Activated B cell treated with CpG ODN at 0.5 μM for 24 hours (primary cell): ENCODE results near the gene PANX1. TPM values are rescaled to one million over a fixed set of nuclear protein-coding genes. Genes with fewer than 3 reads are reported as not detected.

Experiments used
- ATAC-seq: fragments of 200-7000 bp; cut with Tn5 transposase; one replicate; pipeline ENCODE4 v1.10.0; 2021; ENCODE audit warnings: low read depth, mild to moderate bottlenecking, moderate library complexity
- CTCF ChIA-PET: fragments of 350-600 bp; sonication (Branson Sonifier 250); formaldehyde crosslinking; loops from one replicate; lab custom pipeline; 2021; ENCODE audit warnings: antibody characterized with exemption; lab: Charles Lee
- POLR2A ChIA-PET: fragments of 350-600 bp; sonication (Branson Sonifier 250); formaldehyde crosslinking; loops from one replicate; lab custom pipeline; 2021; ENCODE audit warnings: antibody characterized with exemption; lab: Charles Lee
- DNase-seq: peaks from one replicate; pipeline ENCODE4 v3.0.0; 2022
- H3K27ac Mint-ChIP-seq: one replicate; pipeline ENCODE4 v1.8.0; 2020; ENCODE audit warnings: mixed read lengths
- H3K27me3 Mint-ChIP-seq: one replicate; pipeline ENCODE4 v1.8.0; 2021; ENCODE audit warnings: mixed read lengths
- H3K36me3 Mint-ChIP-seq: one replicate; pipeline ENCODE4 v1.8.0; 2021; ENCODE audit warnings: low read depth, mixed read lengths
- H3K4me1 Mint-ChIP-seq: one replicate; pipeline ENCODE4 v1.8.0; 2021; ENCODE audit warnings: mixed read lengths
- H3K4me3 Mint-ChIP-seq: one replicate; pipeline ENCODE4 v1.8.0; 2020; ENCODE audit warnings: mild to moderate bottlenecking, mixed read lengths
- H3K9me3 Mint-ChIP-seq: one replicate; pipeline ENCODE4 v1.8.0; 2020; ENCODE audit warnings: mixed read lengths
- CTCF ChIP-seq: fragments of 200-600 bp; IDR thresholded peaks from one replicate; pipeline ENCODE4 v1.8.0; 2022; ENCODE audit warnings: antibody characterized with exemption, mild to moderate bottlenecking
- intact Hi-C: fragments of 100-400 bp; cut with micrococcal nuclease; formaldehyde crosslinking; loops from one replicate; pipeline ENCODE4 v1.15.1; 2024
- total RNA-seq: library from RNA; stranded (reverse); gene quantifications from 2 replicates; pipeline ENCODE4 v1.2.3, GENCODE V29; 2022

The PANX1 gene
- total RNA-seq, 1 donor from 2014 or later: 11.2 TPM

DNA sequence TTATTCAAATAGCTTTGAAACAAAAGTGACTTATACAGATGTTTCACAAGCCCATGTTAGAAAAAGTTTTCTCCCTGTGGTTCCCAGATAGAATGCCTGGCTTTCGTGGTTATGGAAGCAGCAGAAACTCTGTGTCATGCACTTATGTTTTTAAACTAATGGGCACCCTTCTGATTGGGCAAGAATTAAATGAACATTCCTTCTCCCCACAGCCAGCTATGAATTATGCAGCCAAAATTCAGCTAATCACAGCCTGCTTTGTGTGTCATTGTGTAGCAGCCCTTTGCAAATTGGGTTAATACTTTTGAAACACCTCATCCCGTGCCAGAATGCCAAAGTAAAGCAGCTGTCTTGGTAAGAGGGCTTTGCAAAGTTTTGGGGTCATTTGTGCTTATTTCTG lies 46.9 kb downstream of the PANX1 start:
- CTCF ChIA-PET: no interaction called here
- intact Hi-C loops: no loop called here
- DNase-seq (no peak), ATAC-seq (no peak)
- H3K27ac Mint-ChIP-seq: no peak overlapping the region
- POLR2A ChIA-PET: no interaction called here
- peaks cover 4% of the 10 kb centered on the region for H3K9me3 Mint-ChIP-seq
- no peaks in the 10 kb centered on the region for H3K27me3 Mint-ChIP-seq
- H3K4me3 Mint-ChIP-seq: no peak overlapping the region
- H3K4me1 Mint-ChIP-seq: peaks cover 24% of the 10 kb centered on the region
- peaks cover 59% of the 10 kb centered on the region for H3K36me3 Mint-ChIP-seq
- TF ChIP-seq CTCF: no peak

DNA sequence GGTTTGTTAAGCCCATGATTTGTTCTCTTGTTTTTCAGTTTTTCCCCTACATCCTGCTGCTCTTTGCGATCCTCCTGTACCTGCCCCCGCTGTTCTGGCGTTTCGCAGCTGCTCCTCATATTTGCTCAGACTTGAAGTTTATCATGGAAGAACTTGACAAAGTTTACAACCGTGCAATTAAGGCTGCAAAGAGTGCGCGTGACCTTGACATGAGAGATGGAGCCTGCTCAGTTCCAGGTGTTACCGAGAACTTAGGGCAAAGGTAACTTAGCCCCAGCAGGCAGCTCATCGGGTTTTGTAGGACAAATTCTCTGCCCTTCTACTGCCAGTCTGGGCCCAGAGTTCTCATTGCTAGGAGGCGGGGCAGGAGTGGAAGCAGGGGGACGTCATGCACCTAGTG lies 49.7 kb downstream of the PANX1 start:
- peaks cover 11% of the 10 kb centered on the region for H3K4me1 Mint-ChIP-seq
- intact Hi-C loops: no loop called here
- no peak for TF ChIP-seq CTCF
- ATAC-seq: no peak
- H3K27me3 Mint-ChIP-seq: no peaks in the 10 kb centered on the region
- no peak overlapping the region for H3K4me3 Mint-ChIP-seq
- CTCF ChIA-PET: no interaction called here
- no peak for DNase-seq
- POLR2A ChIA-PET: no interaction called here
- H3K9me3 Mint-ChIP-seq: peaks cover 4% of the 10 kb centered on the region
- peaks cover 67% of the 10 kb centered on the region for H3K36me3 Mint-ChIP-seq
- no peak overlapping the region for H3K27ac Mint-ChIP-seq

GRCh38 chr11:94179696-94180095 lies 51.1 kb downstream of the PANX1 start:
- CTCF ChIA-PET: no interaction called here
- no peaks in the 10 kb centered on the region for H3K27me3 Mint-ChIP-seq
- H3K36me3 Mint-ChIP-seq: peaks cover 61% of the 10 kb centered on the region
- H3K27ac Mint-ChIP-seq: no peak overlapping the region
- H3K9me3 Mint-ChIP-seq: peaks cover 4% of the 10 kb centered on the region
- POLR2A ChIA-PET: no interaction called here
- no peak overlapping the region for H3K4me3 Mint-ChIP-seq
- DNase-seq: no peak
- no peak for TF ChIP-seq CTCF
- peaks cover 16% of the 10 kb centered on the region for H3K4me1 Mint-ChIP-seq
- no peak for ATAC-seq
- intact Hi-C loops: loop anchor here (5.0 kb wide), 1 partner anchor 52 kb away; the partner anchor contains the start of gene PANX1

GRCh38 chr11:94181526-94181925 lies 52.9 kb downstream of the PANX1 start:
- no peak for ATAC-seq
- Mint-ChIP-seq H3K27ac (no peak overlapping the region), H3K4me1 (peaks cover 21% of the 10 kb centered on the region), H3K9me3 (peaks cover 4% of the 10 kb centered on the region), H3K36me3 (peaks cover 55% of the 10 kb centered on the region), H3K27me3 (no peaks in the 10 kb centered on the region), H3K4me3 (no peak overlapping the region)
- ChIA-PET POLR2A (no interaction called here), CTCF (interaction anchor here (0.8 to 1.2 kb wide), 2 partner anchors 286 to 324 kb away, joined by 3 read pairs; no protein-coding TSS in a partner anchor)
- intact Hi-C loops: loop anchor here (5.0 kb wide), 1 partner anchor 54 kb away; the partner anchor contains the start of gene PANX1
- no peak for DNase-seq
- TF ChIP-seq CTCF: no peak

DNA sequence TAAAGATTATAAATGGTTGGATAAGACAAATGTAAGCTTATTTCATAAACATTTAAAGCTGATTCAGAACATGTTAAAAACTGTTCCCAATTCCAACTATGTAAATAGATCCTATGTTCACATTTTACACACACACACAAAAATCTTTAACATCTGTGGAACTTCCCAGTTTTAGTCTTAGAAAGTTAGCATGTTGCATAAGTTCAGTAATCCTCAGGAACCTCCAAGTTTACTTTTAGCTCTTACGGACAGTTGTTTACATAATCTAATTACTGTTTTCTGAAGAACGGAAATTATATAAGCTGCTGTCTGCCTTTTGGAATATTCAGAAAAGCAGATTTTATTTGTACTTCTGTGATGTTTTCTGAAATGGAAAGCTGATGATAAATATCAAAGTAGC lies 53.3 kb downstream of the PANX1 start:
- DNase-seq: no peak
- H3K36me3 Mint-ChIP-seq: peaks cover 51% of the 10 kb centered on the region
- no peak overlapping the region for H3K27ac Mint-ChIP-seq
- TF ChIP-seq CTCF: no peak
- peaks cover 24% of the 10 kb centered on the region for H3K4me1 Mint-ChIP-seq
- peaks cover 4% of the 10 kb centered on the region for H3K9me3 Mint-ChIP-seq
- POLR2A ChIA-PET: no interaction called here
- intact Hi-C loops: loop anchor here (5.0 kb wide), 1 partner anchor 55 kb away; the partner anchor contains the start of gene PANX1
- CTCF ChIA-PET: interaction anchor here (1.0 to 1.2 kb wide), 2 partner anchors 16 to 323 kb away, joined by 3 read pairs; no protein-coding TSS in a partner anchor
- no peak for ATAC-seq
- no peaks in the 10 kb centered on the region for H3K27me3 Mint-ChIP-seq
- no peak overlapping the region for H3K4me3 Mint-ChIP-seq
